ENCODE measurements around the gene MAP7D1.

The MAP7D1 gene

DNA sequence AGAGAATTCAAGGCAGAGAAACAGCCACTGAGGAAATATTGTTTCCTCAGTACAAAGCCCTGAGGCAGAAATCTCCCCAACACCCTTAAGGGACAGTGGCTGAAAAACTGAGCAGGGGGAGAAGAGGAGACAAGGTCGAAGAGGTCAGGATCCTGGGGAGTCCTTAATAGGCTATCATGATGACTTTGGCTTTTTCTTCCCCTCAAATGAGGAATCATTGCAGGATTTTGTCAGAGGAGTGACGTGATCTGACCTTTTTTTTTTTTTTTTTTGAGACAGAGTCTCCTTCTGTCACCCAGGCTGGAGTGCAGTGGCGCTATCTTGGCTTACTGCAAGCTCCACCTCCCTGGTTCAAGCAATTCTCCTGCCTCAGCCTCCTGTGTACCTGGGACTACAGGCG, 10.2 kb downstream of the MAP7D1 start:
- no peak for DNase-seq (ENCODE audit: low read depth)
- TF ChIP-seq, protein P1, sequence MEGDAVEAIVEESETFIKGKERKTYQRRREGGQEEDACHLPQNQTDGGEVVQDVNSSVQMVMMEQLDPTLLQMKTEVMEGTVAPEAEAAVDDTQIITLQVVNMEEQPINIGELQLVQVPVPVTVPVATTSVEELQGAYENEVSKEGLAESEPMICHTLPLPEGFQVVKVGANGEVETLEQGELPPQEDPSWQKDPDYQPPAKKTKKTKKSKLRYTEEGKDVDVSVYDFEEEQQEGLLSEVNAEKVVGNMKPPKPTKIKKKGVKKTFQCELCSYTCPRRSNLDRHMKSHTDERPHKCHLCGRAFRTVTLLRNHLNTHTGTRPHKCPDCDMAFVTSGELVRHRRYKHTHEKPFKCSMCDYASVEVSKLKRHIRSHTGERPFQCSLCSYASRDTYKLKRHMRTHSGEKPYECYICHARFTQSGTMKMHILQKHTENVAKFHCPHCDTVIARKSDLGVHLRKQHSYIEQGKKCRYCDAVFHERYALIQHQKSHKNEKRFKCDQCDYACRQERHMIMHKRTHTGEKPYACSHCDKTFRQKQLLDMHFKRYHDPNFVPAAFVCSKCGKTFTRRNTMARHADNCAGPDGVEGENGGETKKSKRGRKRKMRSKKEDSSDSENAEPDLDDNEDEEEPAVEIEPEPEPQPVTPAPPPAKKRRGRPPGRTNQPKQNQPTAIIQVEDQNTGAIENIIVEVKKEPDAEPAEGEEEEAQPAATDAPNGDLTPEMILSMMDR (IDR thresholded peaks at IDR 0.05; ENCODE audit: low read depth, low read length, missing control alignments) = no peak
- no peak overlapping the region for H3K4me3 ChIP-seq (ENCODE audit: low read depth, low read length)

DNA sequence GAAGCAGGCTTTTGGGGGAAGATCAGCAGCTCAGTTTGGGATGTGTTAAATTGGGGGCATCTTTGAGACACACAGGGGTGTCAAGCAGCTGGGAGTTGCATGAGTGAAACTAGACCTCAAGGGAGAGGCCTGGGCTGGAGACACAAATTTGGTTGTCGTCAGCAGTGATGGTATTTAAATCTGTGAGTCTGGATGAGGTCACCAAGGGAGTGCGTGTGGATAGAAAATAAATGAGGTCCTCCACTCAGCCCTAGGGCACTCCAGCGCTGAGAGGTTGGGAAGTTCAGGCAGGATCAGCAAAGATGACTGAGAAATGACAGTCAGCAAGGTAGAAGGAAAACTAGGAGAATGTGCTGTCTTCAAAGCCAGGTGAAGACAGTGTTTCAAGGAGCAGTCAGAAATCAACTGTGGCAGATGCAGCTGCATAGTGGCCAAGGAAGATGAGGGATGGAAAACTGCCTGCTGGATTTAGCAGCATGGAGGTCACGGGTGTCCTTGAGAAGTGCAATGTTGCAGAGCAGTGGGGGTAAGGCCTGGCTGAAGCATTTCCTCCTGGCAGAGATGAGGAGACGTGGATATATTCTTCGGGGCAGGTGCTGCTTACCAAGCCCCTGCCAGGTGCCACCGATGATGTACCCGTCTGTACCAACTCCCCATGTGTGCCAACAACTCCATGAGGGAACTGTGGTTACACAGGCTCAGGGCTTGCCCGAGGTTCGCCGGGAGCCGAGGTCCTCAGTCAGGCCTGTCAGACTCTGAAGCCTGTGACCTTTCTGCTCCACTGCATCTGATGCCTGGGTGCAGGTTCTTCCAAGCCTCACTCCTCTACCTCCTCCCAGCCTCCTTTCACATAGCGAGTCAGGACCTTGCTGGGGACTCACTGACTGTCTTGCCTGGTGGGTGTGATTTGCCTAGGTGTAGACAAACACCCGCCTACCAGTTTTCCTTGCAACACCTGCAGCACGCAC, 11.3 kb downstream of the MAP7D1 start:
- no peak for DNase-seq (ENCODE audit: low read depth)
- TF ChIP-seq, protein P1 (IDR thresholded peaks at IDR 0.05; ENCODE audit: low read depth, low read length, missing control alignments) = no peak
- no peak overlapping the region for H3K4me3 ChIP-seq (ENCODE audit: low read depth, low read length)

DNA sequence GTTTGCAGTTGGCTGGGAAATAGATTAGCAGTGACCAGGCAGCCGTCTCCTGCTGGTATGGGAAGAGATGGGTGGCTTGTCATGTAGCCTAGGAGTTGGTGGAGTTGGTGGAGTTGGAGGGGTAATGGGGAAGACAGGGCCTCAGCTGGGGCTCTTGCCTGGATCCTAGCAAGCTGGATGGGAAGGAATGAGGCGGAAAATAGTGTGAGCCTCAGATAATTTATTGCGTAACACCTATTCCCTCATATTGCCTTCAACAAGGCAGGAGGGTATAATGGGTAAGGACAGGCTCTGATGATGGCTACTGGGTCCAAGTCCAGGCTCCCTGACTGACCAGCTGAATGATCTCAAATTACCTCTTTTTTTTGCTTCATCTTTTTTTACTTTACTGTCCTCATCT, 12.6 kb downstream of the MAP7D1 start:
- H3K4me3 ChIP-seq (ENCODE audit: low read depth, low read length) = no peak overlapping the region
- DNase-seq (ENCODE audit: low read depth) = no peak
- TF ChIP-seq, protein P1 (IDR thresholded peaks at IDR 0.05; ENCODE audit: low read depth, low read length, missing control alignments) = no peak

DNA sequence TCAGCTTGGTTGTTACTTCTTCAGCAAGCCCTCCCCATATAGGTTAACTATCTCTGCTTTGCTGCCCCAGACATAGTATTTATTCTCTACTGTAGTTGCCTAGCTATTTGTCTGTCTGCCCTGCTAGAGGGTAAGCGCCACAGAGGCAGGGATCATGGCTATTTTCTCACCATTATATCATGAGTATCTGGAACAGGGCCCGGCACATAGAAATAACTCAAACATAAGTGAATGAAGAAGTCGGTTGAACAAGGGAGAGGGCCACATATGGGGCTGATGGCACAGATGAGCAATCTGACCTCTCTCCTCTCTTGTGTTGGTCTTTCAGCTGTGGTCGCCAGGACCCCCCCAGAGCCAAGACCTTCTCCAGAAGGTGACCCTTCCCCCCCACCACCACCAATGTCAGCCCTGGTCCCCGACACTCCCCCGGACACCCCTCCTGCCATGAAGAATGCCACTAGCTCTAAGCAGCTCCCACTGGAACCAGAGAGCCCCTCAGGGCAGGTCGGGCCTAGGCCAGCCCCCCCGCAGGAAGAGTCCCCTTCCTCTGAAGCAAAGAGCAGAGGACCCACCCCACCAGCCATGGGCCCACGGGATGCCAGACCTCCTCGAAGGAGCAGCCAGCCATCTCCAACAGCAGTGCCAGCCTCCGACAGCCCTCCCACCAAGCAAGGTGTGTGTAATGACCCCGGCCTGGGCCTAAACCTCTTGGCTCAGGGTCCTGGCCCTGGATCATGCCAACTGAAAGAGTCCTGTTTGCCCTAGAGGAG, 14.9 kb downstream of the MAP7D1 start:
- H3K4me3 ChIP-seq (ENCODE audit: low read depth, low read length) = no peak overlapping the region
- DNase-seq (ENCODE audit: low read depth) = no peak
- TF ChIP-seq, protein P1 (IDR thresholded peaks at IDR 0.05; ENCODE audit: low read depth, low read length, missing control alignments) = no peak

DNA sequence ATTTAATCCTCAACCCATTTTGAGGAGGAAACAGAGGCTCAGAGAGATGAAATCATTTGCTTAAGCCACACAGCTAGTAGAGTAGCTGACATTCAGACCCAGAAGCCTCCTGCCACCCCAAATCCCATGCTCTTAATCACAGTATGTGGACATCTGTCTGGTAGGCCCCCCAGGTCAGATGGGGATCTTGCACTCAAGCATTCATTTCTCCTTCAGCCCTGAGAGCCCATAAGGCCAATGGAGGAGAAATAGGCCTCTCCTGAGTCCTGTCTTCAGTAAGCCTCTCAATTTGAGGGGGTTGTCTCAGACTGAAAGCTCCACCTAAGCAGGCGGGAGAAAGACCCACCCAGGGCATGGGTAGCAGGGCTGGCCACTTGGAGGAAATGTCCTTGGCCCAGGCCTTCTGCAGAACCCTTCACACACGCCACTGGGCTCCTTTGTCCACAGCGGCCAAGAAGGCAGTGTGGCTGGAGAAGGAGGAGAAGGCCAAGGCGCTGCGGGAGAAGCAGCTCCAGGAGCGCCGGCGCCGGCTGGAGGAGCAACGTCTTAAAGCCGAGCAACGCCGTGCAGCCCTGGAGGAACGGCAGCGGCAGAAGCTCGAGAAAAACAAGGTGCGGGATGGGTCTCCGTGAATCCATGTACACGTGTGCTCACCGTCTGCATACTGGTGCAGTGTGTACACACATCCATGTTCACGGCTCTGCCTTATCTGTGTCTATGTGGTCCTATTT, 16.2 kb downstream of the MAP7D1 start:
- no peak for DNase-seq (ENCODE audit: low read depth)
- no peak overlapping the region for H3K4me3 ChIP-seq (ENCODE audit: low read depth, low read length)
- TF ChIP-seq, protein P1 (IDR thresholded peaks at IDR 0.05; ENCODE audit: low read depth, low read length, missing control alignments) = no peak

DNA sequence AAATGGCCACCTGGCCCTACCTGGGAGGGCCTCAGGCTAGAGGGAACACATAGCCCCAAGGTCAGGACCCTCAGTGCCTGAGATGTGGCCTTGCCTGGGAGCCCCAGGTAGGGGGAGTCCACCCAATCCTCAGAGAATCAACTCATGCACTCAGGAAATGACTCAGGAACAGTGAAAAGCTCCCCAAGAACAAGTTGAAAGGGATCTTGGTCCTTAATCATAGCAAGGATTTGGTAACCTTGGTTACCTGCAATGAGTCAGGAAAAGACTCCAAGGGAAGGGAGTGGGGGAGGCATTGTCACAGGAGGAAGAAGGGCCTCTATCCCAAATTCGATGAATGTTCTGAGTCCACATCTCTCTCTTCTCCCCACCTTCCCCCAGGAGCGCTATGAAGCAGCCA, 17.0 kb downstream of the MAP7D1 start:
- TF ChIP-seq, protein P1 (IDR thresholded peaks at IDR 0.05; ENCODE audit: low read depth, low read length, missing control alignments) = no peak
- DNase-seq (ENCODE audit: low read depth) = no peak
- no peak overlapping the region for H3K4me3 ChIP-seq (ENCODE audit: low read depth, low read length)

Data from GM12864 (cell line).